Renal cortex interstitium (tissue), 11 donors: ENCODE measurements around the gene SCN7A. TPM values are rescaled to one million over a fixed set of nuclear protein-coding genes. Genes with fewer than 3 reads are reported as not detected.
"Not testable (repeated sequence)": the region's sequence is repeated elsewhere in the genome, so short reads cannot be mapped to it uniquely, and the experiment has no call there.

ENCODE experiments used
- DNase-seq, 11 donors: peaks; one replicate each; pipeline ENCODE4 v3.0.0-alpha.2; 2013; ENCODE audit warnings: low read depth in 9 of 11, low spot score in 4 of 11; ENCODE audit errors: extremely low read depth in 1 of 11
- polyA plus RNA-seq, 3 donors: library from polyadenylated mRNA; unstranded; fragments of 120-200 nt; gene quantifications; one replicate each; pipeline ENCODE4 v1.2.1, GENCODE V29; 2013; ENCODE audit not compliant: insufficient read length in 3 of 3

Gene SCN7A
- polyA plus RNA-seq, 3 donors: 9.7 to 15.3 (median 14.4) TPM

DNA sequence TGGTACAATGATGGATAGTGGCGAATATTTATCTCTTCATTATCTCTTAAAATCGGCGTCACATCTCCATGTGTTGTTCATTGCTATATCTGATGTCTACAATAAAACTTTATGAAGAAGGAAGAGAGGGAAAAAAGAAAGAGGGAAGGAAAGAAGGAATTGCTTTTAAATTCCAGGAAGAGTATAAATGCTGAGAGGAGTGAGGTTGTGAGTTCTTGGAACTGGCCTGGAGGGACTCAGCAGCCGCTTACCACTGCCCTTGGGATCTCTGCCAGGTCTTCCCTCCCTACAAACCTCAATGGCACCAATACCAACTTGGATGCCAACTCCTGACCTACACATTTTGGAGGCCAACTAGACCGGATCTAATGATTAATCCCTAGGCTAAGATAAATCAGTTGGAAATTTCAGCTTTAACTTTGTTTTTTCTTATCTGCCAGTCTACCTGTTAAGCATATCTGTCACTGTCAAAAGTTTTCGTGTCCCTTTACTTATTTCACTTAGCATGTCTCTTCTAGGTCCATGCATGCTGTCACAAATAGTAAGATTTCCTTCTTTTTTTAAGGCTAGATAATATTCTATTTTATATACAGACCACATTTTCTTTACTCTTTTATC is 128.1 kb downstream of the SCN7A start:
- no peak for DNase-seq

DNA sequence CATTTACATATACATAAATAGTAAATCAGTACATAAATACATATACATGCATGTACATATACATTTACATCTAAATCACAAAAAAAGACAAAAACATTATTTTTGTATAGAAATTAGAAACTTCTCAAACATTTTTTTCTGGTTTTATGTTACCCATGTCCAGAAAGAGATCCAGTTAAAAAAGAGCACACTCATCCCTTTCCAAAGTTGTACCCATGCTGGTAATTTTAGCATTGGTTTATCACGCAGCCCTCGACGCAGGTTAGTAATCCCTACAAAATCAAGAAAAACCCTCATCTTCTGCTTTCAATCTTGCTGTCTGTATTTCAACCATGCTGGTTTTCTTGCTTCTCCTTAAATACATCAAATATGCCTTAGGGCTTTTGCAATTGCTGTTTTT is 128.8 kb downstream of the SCN7A start:
- no peak for DNase-seq

DNA sequence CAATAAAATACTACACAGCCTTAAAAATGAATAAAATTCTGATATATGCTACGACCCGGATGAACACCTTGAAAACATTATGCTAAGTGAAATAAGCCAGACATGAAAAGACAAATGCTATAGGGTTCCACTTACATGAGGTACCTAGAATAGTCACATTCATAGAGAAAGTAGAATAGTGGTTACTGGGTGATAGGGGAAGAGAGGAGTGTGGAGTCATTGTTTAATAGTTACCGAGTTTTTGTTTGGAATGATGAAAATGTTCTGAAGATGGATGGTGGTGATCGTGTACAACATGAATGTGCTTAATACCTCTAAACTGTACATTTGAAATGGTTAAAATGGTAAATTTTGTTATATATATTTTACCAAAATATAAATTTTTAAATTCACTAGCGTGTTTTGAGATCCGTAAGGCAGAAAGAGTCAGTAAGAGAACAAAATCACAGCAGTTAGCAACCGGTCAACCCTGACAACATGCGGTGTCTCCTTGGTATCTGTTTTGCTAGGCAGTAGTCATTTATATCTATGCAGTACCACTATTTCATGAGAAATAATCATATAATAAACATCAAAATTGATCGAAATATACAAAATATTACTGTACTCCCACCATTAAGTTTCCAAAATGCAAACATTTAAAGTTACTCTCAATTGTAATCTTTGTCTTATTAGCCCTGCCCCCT is 129.4 kb downstream of the SCN7A start:
- no peak for DNase-seq

DNA sequence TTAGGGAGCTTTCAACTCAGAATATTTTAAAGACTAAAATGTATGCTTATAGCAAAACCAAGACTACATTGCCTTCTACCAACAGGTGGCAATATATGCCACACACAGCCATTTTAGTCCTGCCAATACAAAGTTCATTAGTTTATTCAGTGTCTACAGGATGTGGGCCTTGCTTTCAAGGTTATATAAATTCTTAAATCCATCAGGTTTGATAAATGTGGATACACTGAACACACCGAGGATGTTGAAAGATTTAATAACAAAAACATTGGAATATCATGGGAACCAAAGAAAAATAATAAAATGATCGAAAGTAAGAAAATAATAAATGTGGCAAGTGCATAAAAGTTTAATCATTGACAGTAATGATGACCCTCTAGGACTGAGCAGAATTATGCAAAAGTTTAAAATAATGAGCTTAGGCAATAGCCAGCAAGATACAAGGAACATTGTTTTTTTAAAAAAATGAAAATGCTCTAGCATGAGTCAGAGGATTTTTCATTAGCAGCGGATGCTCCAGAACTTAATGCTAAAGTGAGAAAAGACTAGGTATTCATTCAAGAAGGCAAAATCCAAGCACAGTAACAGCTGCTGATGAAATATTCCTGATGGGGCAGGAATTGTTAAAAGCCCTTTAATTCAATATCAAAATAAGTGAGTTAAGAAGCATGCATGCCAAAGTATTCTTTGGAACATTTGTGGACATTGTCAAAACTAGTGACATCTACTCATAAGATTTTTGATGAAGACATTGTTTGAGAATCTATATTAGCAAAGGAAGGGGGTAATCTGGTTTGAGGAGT is 132.5 kb downstream of the SCN7A start:
- peak in 1 of 11 donors; percentile 6 for DNase-seq

DNA sequence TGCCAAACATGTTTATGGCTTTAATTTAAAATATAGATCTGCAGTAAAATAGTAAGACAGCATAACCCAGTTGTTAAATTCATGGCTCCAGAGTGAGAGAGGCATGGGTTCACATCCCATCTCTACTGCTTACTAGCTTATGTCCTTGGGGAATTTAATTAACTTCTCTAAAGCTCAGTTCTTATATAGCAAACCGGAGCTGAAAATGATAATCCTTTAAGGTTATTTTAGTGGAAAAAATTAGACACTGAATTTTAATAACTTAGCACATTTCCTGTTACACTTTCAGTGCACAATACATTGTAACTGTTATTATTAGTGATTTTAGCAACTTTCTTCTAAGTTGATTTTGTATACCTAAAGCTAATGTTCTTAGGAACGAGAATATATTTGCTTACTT is 133.1 kb downstream of the SCN7A start:
- no peak for DNase-seq

DNA sequence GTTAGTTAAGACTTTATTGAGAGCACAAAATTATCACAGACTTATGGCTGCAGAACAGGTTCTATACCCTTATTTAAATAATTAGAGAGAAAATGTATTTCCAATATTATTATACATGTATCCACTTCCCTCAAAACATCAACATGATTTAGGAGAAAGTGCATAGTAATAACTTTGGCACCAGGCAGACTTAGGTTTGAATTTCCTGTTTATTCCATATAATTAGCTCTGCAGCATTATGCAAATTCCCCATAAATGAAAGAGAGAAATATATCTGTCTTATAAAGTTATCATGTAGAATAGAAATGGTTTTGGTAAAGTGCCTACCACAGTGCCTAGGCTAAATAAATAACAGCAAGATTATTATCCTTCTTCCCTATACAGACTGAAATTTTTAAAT is 133.6 kb downstream of the SCN7A start:
- DNase-seq: no peak

DNA sequence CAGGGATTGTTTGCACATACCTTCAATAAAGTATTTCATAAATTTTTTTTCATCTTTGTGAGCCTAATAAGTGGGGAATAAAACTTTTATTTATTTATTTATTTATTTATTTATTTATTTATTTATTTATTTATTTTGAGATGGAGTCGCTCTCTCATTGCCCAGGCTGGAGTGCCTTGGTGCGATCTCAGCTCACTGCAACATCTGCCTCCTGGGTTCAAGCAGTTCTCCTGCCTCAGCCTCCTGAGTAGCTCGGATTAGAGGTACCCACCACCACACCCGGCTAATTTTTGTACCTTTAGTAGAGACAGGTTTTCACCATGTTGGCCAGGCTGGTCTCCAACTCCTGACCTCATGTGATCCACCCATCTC is 136.1 kb downstream of the SCN7A start:
- DNase-seq: not testable (repeated sequence)

DNA sequence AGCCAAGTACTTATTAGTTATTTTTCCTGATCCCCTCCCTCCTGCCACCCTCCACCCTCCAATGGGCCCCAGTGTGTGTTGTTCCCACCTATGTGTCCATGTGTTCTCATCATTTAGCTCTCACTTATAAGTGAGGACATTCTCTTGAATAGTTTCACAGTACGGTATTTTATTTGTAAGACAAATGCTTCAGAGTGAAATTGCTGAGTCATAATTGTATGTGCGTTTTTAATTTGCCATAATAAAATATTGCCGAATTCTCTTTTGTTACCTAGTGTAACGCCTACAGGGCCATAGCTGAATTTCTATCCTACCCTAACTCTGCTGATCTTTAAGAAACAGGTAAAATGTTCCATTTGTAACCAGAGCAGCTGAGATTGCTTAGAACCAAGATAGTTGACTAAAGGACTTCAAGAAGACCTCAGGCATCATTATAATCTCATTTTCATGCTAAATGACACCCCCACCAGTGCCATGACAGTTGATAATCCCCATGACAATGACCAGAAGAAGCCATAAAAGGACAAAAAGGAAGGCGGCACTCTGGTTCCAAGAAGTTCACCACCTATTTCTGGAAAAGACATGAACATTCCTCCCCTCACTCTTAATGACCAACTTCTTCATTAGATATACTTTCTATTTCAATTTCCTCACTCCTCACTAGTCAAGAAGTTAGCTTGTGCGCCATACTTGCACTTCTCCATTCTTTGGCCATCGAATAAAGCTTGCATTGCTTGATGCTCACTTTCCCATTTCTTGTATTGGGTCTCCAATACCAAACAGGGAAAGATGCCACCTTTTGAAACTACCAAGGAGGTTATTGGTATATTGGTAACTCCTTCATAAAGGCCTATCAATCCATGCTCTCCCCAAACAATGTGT is 136.7 kb downstream of the SCN7A start:
- no peak for DNase-seq

Other genes with a start within 250 kb of the SCN7A start
- gene SCN9A, start 118.3 kb downstream of the SCN7A start, polyA plus RNA-seq: 1 to 10 TPM; 1.3 to 2.0 (median 1.8) TPM